ENCODE measurements around the gene ZXDB. TPM values are rescaled to one million over a fixed set of nuclear protein-coding genes. Genes with fewer than 3 reads are reported as not detected.
"Not testable (repeated sequence)": the region's sequence is repeated elsewhere in the genome, so short reads cannot be mapped to it uniquely, and the experiment has no call there.

The ZXDB gene
- total and polyA plus RNA-seq, 2 of the 13 experiments (the other 11 are each of a cell fraction or from before 2014, with no cell fraction given), result 4.5 to 9.0 TPM

GRCh38 chrX:57613351-57613750 lies 21.5 kb downstream of the ZXDB start (continued):
- peak; percentile 63 for TF ChIP-seq HNF4A (CRISPR knock-in tag; IDR thresholded peaks at IDR 0.05)
- peak; percentile 58; the same call in 1 of the 2 replicates for TF ChIP-seq SOX5 (CRISPR knock-in tag; IDR thresholded peaks at IDR 0.05; ENCODE audit: borderline replicate concordance)
- peak; percentile 52; the same call in 1 of the 2 replicates for TF ChIP-seq FOXJ3 (CRISPR knock-in tag; IDR thresholded peaks at IDR 0.05; ENCODE audit: borderline replicate concordance)
- TF ChIP-seq GFI1 (CRISPR knock-in tag; IDR thresholded peaks at IDR 0.05; ENCODE audit: borderline replicate concordance), result peak; percentile 63; the same call in 1 of the 2 replicates

- H4K20me1 ChIP-seq (ENCODE audit: insufficient read depth, low read length); intact Hi-C loops (cut with micrococcal nuclease; ENCODE audit: unreplicated experiment); CTCF ChIA-PET (ENCODE audit: low intra/inter-chr PET ratio, low total read pairs); POLR2A ChIA-PET; FAIRE-seq; H3K79me2 ChIP-seq (ENCODE audit: insufficient read depth, low read length); H3K9me3 ChIP-seq (ENCODE audit: low read length); H3K36me3 ChIP-seq (replicated peaks in 1 of 2; ENCODE audit: control insufficient read depth in 1 of 2, insufficient read depth in 2 of 2, low read length in 2 of 2); H3K27ac ChIP-seq (ENCODE audit: extremely low read length, insufficient read depth, low read length); H3K9ac ChIP-seq (ENCODE audit: insufficient read depth, low read depth, low read length); in situ Hi-C loops (cut with HindIII; ENCODE audit: extremely low pct_ligation_motif_present, low pct_unique_long_range_greater_than_20kb); H3K4me1 ChIP-seq (ENCODE audit: insufficient read depth, low read length); H3K27me3 ChIP-seq (ENCODE audit: control insufficient read depth in 1 of 2, insufficient read depth in 2 of 2, low read length in 2 of 2); ATAC-seq; BruUV-seq (replicated peaks); DNase-seq (ENCODE audit: low spot score); H3K4me2 ChIP-seq (ENCODE audit: low read depth, low read length); H2AFZ ChIP-seq (ENCODE audit: low read length); H3K4me3 ChIP-seq (replicated peaks in 1 of 3; ENCODE audit: insufficient read depth in 1 of 3, low read depth in 2 of 3, low read length in 3 of 3): not testable (repeated sequence)
- 100% methylated on average over 9 of the region's 20 CpGs for WGBS (ENCODE audit: low lambda C conversion rate)
- TF ChIP-seq ZNF281 (CRISPR knock-in tag; IDR thresholded peaks at IDR 0.05; ENCODE audit: borderline replicate concordance), result peak; percentile 22; the same call in 1 of the 2 replicates
These were observed 37.6 kb downstream of the ZXDB start for GRCh38 chrX:57629438-57629837.
